Stomach (tissue), 9 donors: Measurements from ENCODE around the gene NHLH2. TPM values are rescaled to one million over a fixed set of nuclear protein-coding genes. Genes with fewer than 3 reads are reported as not detected.
A peak's percentile ranks its signal among the peaks of the same experiment; 100 is the strongest.

Experiments used
- DNase-seq, 2 donors: peaks; one replicate each; pipeline versions ENCODE4 v3.0.0 to v3.0.0-alpha.2; 2013 to 2019
- H3K27ac ChIP-seq, 5 donors: fragments of 200-600 bp in 4 of 5; sonication (generic) in 4 of 5; one replicate each; pipeline ENCODE4 v1.5.1; 2013 to 2019; ENCODE audit warnings: mild to moderate bottlenecking in 1 of 5, moderate library complexity in 1 of 5
- H3K27me3 ChIP-seq, 3 donors: fragments of 200-600 bp; sonication (generic); one replicate each; pipeline ENCODE4 v1.5.1; 2017 to 2019; ENCODE audit warnings: mixed run types in 1 of 3
- H3K36me3 ChIP-seq, 4 donors: fragments of 200-600 bp; sonication (generic); 1 replicate in 3 of 4; 2 replicates in 1 of 4; pipeline ENCODE4 v1.5.1; 2016 to 2019
- H3K4me1 ChIP-seq, 4 donors: fragments of 200-600 bp; sonication (generic); one replicate each; pipeline ENCODE4 v1.5.1; 2016 to 2019
- H3K4me3 ChIP-seq, 4 donors: fragments of 200-600 bp; sonication (generic) in 3 of 4; one replicate each; pipeline ENCODE4 v1.5.1; 2016 to 2019; ENCODE audit warnings: mild to moderate bottlenecking in 1 of 4
- H3K9me3 ChIP-seq, 4 donors: fragments of 200-600 bp; sonication (generic); one replicate each; pipeline ENCODE4 v1.5.1; 2016 to 2019
- EP300 ChIP-seq: sonication (generic); formaldehyde crosslinking; IDR thresholded peaks from one replicate; pipeline ENCODE4 v1.6.1; 2017; ENCODE audit warnings: antibody characterized with exemption
- POLR2A ChIP-seq, 4 donors: fragments of 450-650 bp; IDR thresholded peaks; one replicate each; pipeline ENCODE4 v1.6.1; 2016; ENCODE audit warnings: antibody characterized with exemption in 4 of 4, control low read depth in 2 of 4, mild to moderate bottlenecking in 1 of 4, moderate library complexity in 1 of 4
- POLR2AphosphoS5 ChIP-seq, 3 donors: sonication (generic); formaldehyde crosslinking; IDR thresholded peaks; one replicate each; pipeline ENCODE4 v1.6.1; 2016; ENCODE audit warnings: antibody characterized with exemption in 3 of 3
- WGBS, 5 donors: extraction: QIAGEN DNeasy Blood & Tissue Kit in 3 of 5; methylation state at CpG; one replicate each; pipeline versions ENCODE4 v1.1.5 to v1.1.7; 2013 to 2018; 5-methylcytosine and 5-hydroxymethylcytosine counted together
- intact Hi-C: fragments of 100-400 bp; cut with DNase I; formaldehyde crosslinking; loops from one replicate; pipeline ENCODE4 v1.15.1; 2023; ENCODE audit warnings: low total_unique reads
- polyA plus RNA-seq, 3 donors: library from polyadenylated mRNA; stranded (reverse); fragments of 200-250 nt; gene quantifications; one replicate each; pipeline ENCODE4 v1.2.3, GENCODE V29; 2013
- total RNA-seq, 5 donors: library from RNA; depleted of rRNA; stranded (reverse); fragments of >200 nt; gene quantifications; one replicate each; pipeline versions ENCODE4 v1.1.0 to v1.2.3, GENCODE V29; 2014 to 2016
- TF ChIP-seq, protein P1 (sequence below), 7 experiments: fragments of 450-650 bp in 4 of 7; fragments of 200-600 bp in 3 of 7; sonication (generic) in 3 of 7; IDR thresholded peaks; one replicate each; pipeline ENCODE4 v1.5.1; 2016 to 2019; ENCODE audit warnings: antibody characterized with exemption in 7 of 7, control low read depth in 2 of 7, mild to moderate bottlenecking in 1 of 7
- donor health status: healthy with polysubstance abuse.
- donor health status: Bipolar disorder and iron deficiency.
- donor health status: healthy.

The NHLH2 gene
- total and polyA plus RNA-seq, 8 donors: 0.31 to 1.5 TPM; not detected in 6

DNA sequence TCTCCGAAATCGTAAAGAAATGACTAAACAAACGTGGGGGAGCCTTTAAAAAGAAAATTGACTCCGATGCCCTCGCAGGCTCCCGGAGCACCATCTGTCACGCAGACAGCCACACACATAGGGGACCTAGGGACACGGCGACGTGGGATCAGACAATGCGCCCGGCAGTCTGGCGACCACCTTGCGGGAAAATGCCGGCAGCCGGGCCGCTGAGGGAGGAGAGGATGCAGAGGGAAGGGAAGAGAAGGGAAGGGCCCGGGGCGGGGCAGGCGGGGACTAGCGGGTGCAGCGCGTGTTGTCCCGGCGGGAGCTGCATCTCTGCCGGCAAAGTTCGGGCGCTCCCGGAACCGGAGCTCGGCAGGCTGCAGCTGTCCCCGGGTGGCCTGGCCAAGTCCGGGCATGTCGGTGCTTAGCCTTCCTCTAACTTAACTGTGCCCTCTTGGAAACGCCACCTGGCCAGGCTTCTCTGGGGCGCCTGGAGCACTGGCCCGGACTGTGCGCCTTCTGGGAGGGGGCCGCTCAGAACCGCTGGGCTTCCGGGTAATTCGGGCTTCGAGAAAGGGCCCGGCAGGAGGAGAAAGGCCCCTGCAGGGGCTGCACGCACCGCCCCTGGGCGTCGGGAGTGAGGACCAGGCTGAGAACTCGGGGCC is 1.8 kb downstream of the NHLH2 start:
- H3K27ac ChIP-seq: no peak overlapping the region
- H3K9me3 ChIP-seq: no peaks in the 10 kb centered on the region
- TF ChIP-seq EP300 (no peak), POLR2AphosphoS5 (IDR thresholded peaks at IDR 0.05) (no peak), POLR2A (IDR thresholded peaks at IDR 0.05) (no peak)
- TF ChIP-seq, protein P1, sequence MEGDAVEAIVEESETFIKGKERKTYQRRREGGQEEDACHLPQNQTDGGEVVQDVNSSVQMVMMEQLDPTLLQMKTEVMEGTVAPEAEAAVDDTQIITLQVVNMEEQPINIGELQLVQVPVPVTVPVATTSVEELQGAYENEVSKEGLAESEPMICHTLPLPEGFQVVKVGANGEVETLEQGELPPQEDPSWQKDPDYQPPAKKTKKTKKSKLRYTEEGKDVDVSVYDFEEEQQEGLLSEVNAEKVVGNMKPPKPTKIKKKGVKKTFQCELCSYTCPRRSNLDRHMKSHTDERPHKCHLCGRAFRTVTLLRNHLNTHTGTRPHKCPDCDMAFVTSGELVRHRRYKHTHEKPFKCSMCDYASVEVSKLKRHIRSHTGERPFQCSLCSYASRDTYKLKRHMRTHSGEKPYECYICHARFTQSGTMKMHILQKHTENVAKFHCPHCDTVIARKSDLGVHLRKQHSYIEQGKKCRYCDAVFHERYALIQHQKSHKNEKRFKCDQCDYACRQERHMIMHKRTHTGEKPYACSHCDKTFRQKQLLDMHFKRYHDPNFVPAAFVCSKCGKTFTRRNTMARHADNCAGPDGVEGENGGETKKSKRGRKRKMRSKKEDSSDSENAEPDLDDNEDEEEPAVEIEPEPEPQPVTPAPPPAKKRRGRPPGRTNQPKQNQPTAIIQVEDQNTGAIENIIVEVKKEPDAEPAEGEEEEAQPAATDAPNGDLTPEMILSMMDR (IDR thresholded peaks at IDR 0.05): no peak
- no peaks in the 10 kb centered on the region for H3K36me3 ChIP-seq
- DNase-seq: peak; percentile 31 to 54
- peak overlapping the region; percentile 29 to 58 (median 32) for H3K4me3 ChIP-seq
- H3K27me3 ChIP-seq: peaks cover 33 to 96% (median 58%) of the 10 kb centered on the region in 3 donors
- intact Hi-C loops: no loop called here
- H3K4me1 ChIP-seq: peaks cover 23 to 29% (median 26%) of the 10 kb centered on the region in 4 donors
- 0 to 1% (median 1%) methylated on average over 20 to 49 of the region's 49 CpGs for WGBS, 5 donors

- DNase-seq: peak in 1 of 2 donors; percentile 30
- H3K27ac ChIP-seq: no peak overlapping the region
- no peaks in the 10 kb centered on the region for H3K36me3 ChIP-seq
- H3K4me1 ChIP-seq: peaks cover 23 to 29% (median 26%) of the 10 kb centered on the region in 4 donors
- H3K27me3 ChIP-seq: peaks cover 33 to 92% (median 58%) of the 10 kb centered on the region in 3 donors
- no peaks in the 10 kb centered on the region for H3K9me3 ChIP-seq
- TF ChIP-seq, protein P1 (IDR thresholded peaks at IDR 0.05): no peak
- TF ChIP-seq EP300: no peak
- TF ChIP-seq POLR2A (IDR thresholded peaks at IDR 0.05): no peak
- no peak for TF ChIP-seq POLR2AphosphoS5 (IDR thresholded peaks at IDR 0.05)
- intact Hi-C loops: no loop called here
- peak overlapping the region; percentile 29 to 58 (median 32) for H3K4me3 ChIP-seq
- 1 to 3% (median 2%) methylated on average over 35 to 67 of the region's 67 CpGs for WGBS, 5 donors
Measured at GRCh38 chr1:115838431-115839028, 2.4 kb downstream of the NHLH2 start.

DNA sequence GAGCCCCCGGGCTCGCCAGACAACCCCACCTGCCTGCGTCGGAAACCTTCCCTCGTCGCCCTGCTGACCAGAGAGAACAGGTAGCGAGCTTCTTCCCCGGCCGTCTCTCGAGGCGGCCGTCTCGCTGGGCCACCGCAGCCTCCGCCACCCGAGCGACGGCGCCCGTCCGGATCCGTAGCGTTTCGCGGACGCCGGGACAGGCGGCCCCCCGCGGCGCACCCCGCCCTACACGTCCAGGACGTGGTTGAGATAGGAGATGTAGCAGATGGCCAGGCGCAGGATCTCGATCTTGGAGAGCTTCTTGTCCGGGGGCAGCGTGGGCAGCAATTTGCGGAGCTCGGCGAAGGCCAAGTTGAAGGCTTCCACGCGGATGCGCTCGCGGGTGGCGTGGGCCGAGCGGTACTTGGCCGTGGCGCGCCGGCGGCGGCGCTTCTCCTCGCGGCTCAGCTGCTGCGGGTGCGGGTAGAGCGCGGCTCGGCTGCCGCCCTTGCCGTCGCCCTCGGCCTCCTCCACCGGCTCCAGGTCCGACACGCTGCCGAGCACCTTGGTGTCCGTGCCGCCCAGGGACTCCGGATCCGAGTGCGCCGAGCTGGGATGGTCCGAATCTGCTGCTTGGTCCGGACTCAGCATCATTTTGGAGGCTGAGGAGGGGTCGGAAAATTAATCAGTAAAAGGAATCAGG is 3.0 kb downstream of the NHLH2 start:
- WGBS, 5 donors: 3 to 4% (median 4%) methylated on average over 42 to 80 of the region's 80 CpGs
- H3K27me3 ChIP-seq: peaks cover 33 to 92% (median 58%) of the 10 kb centered on the region in 3 donors
- TF ChIP-seq, protein P1 (IDR thresholded peaks at IDR 0.05): no peak
- TF ChIP-seq EP300 (no peak), POLR2A (IDR thresholded peaks at IDR 0.05) (no peak), POLR2AphosphoS5 (IDR thresholded peaks at IDR 0.05) (no peak)
- no peaks in the 10 kb centered on the region for H3K36me3 ChIP-seq
- DNase-seq: peak in 1 of 2 donors; percentile 35
- intact Hi-C loops: no loop called here
- no peak overlapping the region for H3K27ac ChIP-seq
- H3K4me3 ChIP-seq: peak overlapping the region; percentile 29 to 58 (median 32)
- H3K4me1 ChIP-seq: peaks cover 23 to 29% (median 26%) of the 10 kb centered on the region in 4 donors
- no peaks in the 10 kb centered on the region for H3K9me3 ChIP-seq

GRCh38 chr1:115837341-115837739 is 3.6 kb downstream of the NHLH2 start:
- TF ChIP-seq POLR2AphosphoS5 (IDR thresholded peaks at IDR 0.05): no peak
- TF ChIP-seq, protein P1 (IDR thresholded peaks at IDR 0.05): no peak
- no peak for TF ChIP-seq POLR2A (IDR thresholded peaks at IDR 0.05)
- no peak for TF ChIP-seq EP300
- intact Hi-C loops: no loop called here
- 31 to 42% (median 36%) methylated on average over 4 of the region's 4 CpGs for WGBS, 5 donors
- Histone ChIP-seq H3K27ac (no peak overlapping the region), H3K4me1 (peaks cover 23 to 29% (median 26%) of the 10 kb centered on the region in 4 donors), H3K9me3 (no peaks in the 10 kb centered on the region), H3K4me3 (peak overlapping the region in 2 of 4 donors; percentile 35 to 58), H3K27me3 (peaks cover 33 to 89% (median 57%) of the 10 kb centered on the region in 3 donors), H3K36me3 (no peaks in the 10 kb centered on the region)
- no peak for DNase-seq
